ENCODE data around the gene RUFY4. TPM values are rescaled to one million over a fixed set of nuclear protein-coding genes. Genes with fewer than 3 reads are reported as not detected.

RUFY4 gene
- total RNA-seq, 2 experiments from 2014 or later, result not detected

DNA sequence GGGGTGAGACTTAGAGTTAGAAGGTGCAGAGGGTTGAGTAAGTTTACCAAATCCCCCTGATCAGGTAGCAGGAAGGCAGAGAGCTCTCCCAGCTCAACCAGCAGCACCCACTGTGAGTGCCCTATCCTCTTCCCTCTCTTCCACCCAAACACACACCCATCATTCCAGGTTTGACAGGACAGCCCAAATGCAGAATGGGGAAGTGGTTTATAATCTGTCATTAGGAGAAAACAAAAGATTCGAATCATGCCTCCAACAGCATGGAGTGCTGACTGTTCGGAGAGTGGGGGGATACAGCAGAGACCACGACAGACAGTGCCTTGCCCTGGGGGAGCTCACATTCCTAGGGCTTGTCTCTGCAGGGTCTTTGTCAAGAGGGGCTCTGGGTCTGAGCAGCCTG is 68.5 kb downstream of the RUFY4 start:
- Histone ChIP-seq H3K36me3 (ENCODE audit: insufficient read depth, low read length) (no peaks in the 10 kb centered on the region), H4K20me1 (ENCODE audit: insufficient read depth, low read length) (no peaks in the 10 kb centered on the region), H3K27ac (ENCODE audit: low read depth, low read length, poor library complexity, severe bottlenecking) (no peak overlapping the region), H3K4me2 (ENCODE audit: low read length) (no peak overlapping the region), H3K9me3 (ENCODE audit: low read length) (no peaks in the 10 kb centered on the region), H3K4me1 (ENCODE audit: insufficient read depth, low read length, poor library complexity, severe bottlenecking) (no peaks in the 10 kb centered on the region), H2AFZ (ENCODE audit: low read length) (no peak overlapping the region), H3K4me3 (ENCODE audit: low read depth, low read length, poor library complexity, severe bottlenecking) (no peak overlapping the region), H3K9me2 (ENCODE audit: insufficient read depth, low read length) (no peaks in the 10 kb centered on the region), H3K79me2 (ENCODE audit: insufficient read depth, low read depth, low read length) (no peaks in the 10 kb centered on the region)
- TF ChIP-seq EZH2phosphoT487 (IDR thresholded peaks at IDR 0.05; ENCODE audit: borderline replicate concordance, low read depth, low read length) (no peak), CTCF (conservative IDR thresholded peaks at IDR 0.05; ENCODE audit: low read length) (no peak)
- intact Hi-C loops (cut with micrococcal nuclease; ENCODE audit: unreplicated experiment), result no loop called here
- ChIA-PET CTCF (ENCODE audit: unreplicated experiment) (no interaction called here), POLR2A (no interaction called here)
- no peak for DNase-seq (ENCODE audit: low spot score)
- BruUV-seq (replicated peaks), result no TSS peak

DNA sequence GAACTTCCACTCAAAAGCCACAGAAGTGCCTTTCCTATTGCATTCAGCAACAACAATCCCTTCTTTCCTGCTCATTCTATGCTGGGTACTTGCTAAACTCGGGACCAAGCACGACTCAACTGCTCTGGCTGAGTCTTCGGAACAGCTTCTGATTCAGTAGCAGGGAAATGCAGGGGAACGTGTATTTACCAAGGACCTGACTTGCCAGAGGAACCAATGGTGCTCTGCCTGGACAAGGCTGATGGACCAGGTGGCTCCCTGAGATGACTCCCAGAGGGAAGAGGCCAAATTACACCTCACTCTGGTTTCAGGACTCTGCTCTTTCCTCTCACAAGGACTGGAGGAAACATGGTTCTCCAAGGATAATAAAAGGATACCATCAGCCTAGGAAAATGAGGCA is 69.0 kb downstream of the RUFY4 start:
- Histone ChIP-seq H3K4me3 (ENCODE audit: low read depth, low read length, poor library complexity, severe bottlenecking) (no peak overlapping the region), H3K79me2 (ENCODE audit: insufficient read depth, low read depth, low read length) (no peaks in the 10 kb centered on the region), H3K9me2 (ENCODE audit: insufficient read depth, low read length) (no peaks in the 10 kb centered on the region), H4K20me1 (ENCODE audit: insufficient read depth, low read length) (no peaks in the 10 kb centered on the region), H2AFZ (ENCODE audit: low read length) (no peak overlapping the region), H3K4me2 (ENCODE audit: low read length) (no peak overlapping the region), H3K4me1 (ENCODE audit: insufficient read depth, low read length, poor library complexity, severe bottlenecking) (no peaks in the 10 kb centered on the region), H3K36me3 (ENCODE audit: insufficient read depth, low read length) (no peaks in the 10 kb centered on the region), H3K9me3 (ENCODE audit: low read length) (no peaks in the 10 kb centered on the region), H3K27ac (ENCODE audit: low read depth, low read length, poor library complexity, severe bottlenecking) (no peak overlapping the region)
- CTCF ChIA-PET (ENCODE audit: unreplicated experiment), result no interaction called here
- TF ChIP-seq CTCF (conservative IDR thresholded peaks at IDR 0.05; ENCODE audit: low read length), result no peak
- no peak for TF ChIP-seq EZH2phosphoT487 (IDR thresholded peaks at IDR 0.05; ENCODE audit: borderline replicate concordance, low read depth, low read length)
- no TSS peak for BruUV-seq (replicated peaks)
- DNase-seq (ENCODE audit: low spot score), result no peak
- POLR2A ChIA-PET, result no interaction called here
- intact Hi-C loops (cut with micrococcal nuclease; ENCODE audit: unreplicated experiment), result no loop called here

Other genes starting within 250 kb of the RUFY4 start
- gene TNS1, start 66.3 kb upstream of the RUFY4 start, total RNA-seq (2014; rRNA removed; shearing (Covaris generic)), result not detected in 2 replicates
- gene TNS1, start 66.3 kb upstream of the RUFY4 start, total RNA-seq (2022), result not detected in 2 replicates
- not detected in 2 replicates for gene CXCR2, start 56.8 kb downstream of the RUFY4 start, total RNA-seq (2014; rRNA removed; shearing (Covaris generic))
- not detected in 2 replicates for gene CXCR2, start 56.8 kb downstream of the RUFY4 start, total RNA-seq (2022)
- not detected in 2 replicates for gene CXCR1, start 97.7 kb downstream of the RUFY4 start, total RNA-seq (2014; rRNA removed; shearing (Covaris generic))
- not detected in 2 replicates for gene CXCR1, start 97.7 kb downstream of the RUFY4 start, total RNA-seq (2022)
- 257 and 264 TPM in 2 replicates for gene ARPC2, start 147.9 kb downstream of the RUFY4 start, total RNA-seq (2014; rRNA removed; shearing (Covaris generic))
- 512 and 545 TPM in 2 replicates for gene ARPC2, start 147.9 kb downstream of the RUFY4 start, total RNA-seq (2022)
- 0.22 TPM in 1 of 2 replicates, not detected in the other for gene GPBAR1, start 191.8 kb downstream of the RUFY4 start, total RNA-seq (2014; rRNA removed; shearing (Covaris generic))
- 0.40 and 0.44 TPM in 2 replicates for gene GPBAR1, start 191.8 kb downstream of the RUFY4 start, total RNA-seq (2022)
- 97.0 and 136 TPM in 2 replicates for gene AAMP, start 200.9 kb downstream of the RUFY4 start, total RNA-seq (2014; rRNA removed; shearing (Covaris generic))
- gene AAMP, start 200.9 kb downstream of the RUFY4 start, total RNA-seq (2022), result 59.7 and 68.7 TPM in 2 replicates
- gene PNKD, start 201.3 kb downstream of the RUFY4 start, total RNA-seq (2014; rRNA removed; shearing (Covaris generic)), result 65.9 and 66.3 TPM in 2 replicates
- gene PNKD, start 201.3 kb downstream of the RUFY4 start, total RNA-seq (2022), result 62.2 and 74.5 TPM in 2 replicates
- gene TMBIM1, start 223.2 kb downstream of the RUFY4 start, total RNA-seq (2014; rRNA removed; shearing (Covaris generic)), result 18.9 and 30.3 TPM in 2 replicates
- gene TMBIM1, start 223.2 kb downstream of the RUFY4 start, total RNA-seq (2022), result 26.9 and 27.6 TPM in 2 replicates

All from OCI-LY7 (cell line).